ENCODE data around the gene F7.

The F7 gene

GRCh38 chr13:113157206-113157928 is 51.8 kb downstream of the F7 start:
- Histone ChIP-seq H3K4me2 (ENCODE audit: low read length) (no peak overlapping the region), H2AFZ (ENCODE audit: low read depth, low read length) (no peak overlapping the region), H3K4me1 (ENCODE audit: low read length) (peaks cover 10% of the 10 kb centered on the region), H3K9me3 (ENCODE audit: insufficient read depth, low read length) (0 out of 2 replicates have a peak, but pooled peaks cover 11% of the 10 kb centered on the region), H3K27me3 (ENCODE audit: low read depth, low read length) (peaks cover 15% of the 10 kb centered on the region), H3K4me3 (ENCODE audit: low read length) (no peak overlapping the region), H3K79me2 (ENCODE audit: low read length) (no peaks in the 10 kb centered on the region), H3K9ac (ENCODE audit: low read length) (no peak overlapping the region), H3K27ac (ENCODE audit: low read length) (no peak overlapping the region), H3K36me3 (replicated peaks; ENCODE audit: low read depth, low read length) (no peaks in the 10 kb centered on the region), H4K20me1 (ENCODE audit: insufficient read depth, low read length) (no peaks in the 10 kb centered on the region)
- TF ChIP-seq EZH2phosphoT487 (IDR thresholded peaks at IDR 0.05; ENCODE audit: low read depth) (no peak), CTCF (IDR thresholded peaks at IDR 0.05; ENCODE audit: low read depth, low read length) (no peak)

GRCh38 chr13:113157929-113158747 is 52.5 kb downstream of the F7 start, which contains the start of gene PROZ:
TSS of gene PROZ (plus strand) at chr13:113158648. CDS start at chr13:113158661, 13 bp downstream.
- Histone ChIP-seq H3K36me3 (replicated peaks; ENCODE audit: low read depth, low read length) (no peaks in the 10 kb centered on the region), H3K27ac (ENCODE audit: low read length) (no peak within 1 kb of the TSS), H2AFZ (ENCODE audit: low read depth, low read length) (no peak within 1 kb of the TSS), H3K4me3 (ENCODE audit: low read length) (no peak within 1 kb of the TSS), H3K9ac (ENCODE audit: low read length) (no peak within 1 kb of the TSS), H3K4me1 (ENCODE audit: low read length) (peaks cover 15% of the 10 kb centered on the region), H3K4me2 (ENCODE audit: low read length) (no peak within 1 kb of the TSS), H4K20me1 (ENCODE audit: insufficient read depth, low read length) (no peaks in the 10 kb centered on the region), H3K27me3 (ENCODE audit: low read depth, low read length) (peaks cover 15% of the 10 kb centered on the region), H3K79me2 (ENCODE audit: low read length) (no peaks in the 10 kb centered on the region), H3K9me3 (ENCODE audit: insufficient read depth, low read length) (0 out of 2 replicates have a peak, but pooled peaks cover 11% of the 10 kb centered on the region)
- TF ChIP-seq EZH2phosphoT487 (IDR thresholded peaks at IDR 0.05; ENCODE audit: low read depth): no peak
- no peak for TF ChIP-seq CTCF (IDR thresholded peaks at IDR 0.05; ENCODE audit: low read depth, low read length)

- 0 out of 2 replicates have a peak, but pooled peaks cover 11% of the 10 kb centered on the region for H3K9me3 ChIP-seq (ENCODE audit: insufficient read depth, low read length)
- no peak overlapping the region for H3K27ac ChIP-seq (ENCODE audit: low read length)
Observed at GRCh38 chr13:113158946-113159345, 53.4 kb downstream of the F7 start.

More at GRCh38 chr13:113158946-113159345, 53.4 kb downstream of the F7 start:
- H4K20me1 ChIP-seq (ENCODE audit: insufficient read depth, low read length): no peaks in the 10 kb centered on the region
- no peak for TF ChIP-seq CTCF (IDR thresholded peaks at IDR 0.05; ENCODE audit: low read depth, low read length)
- no peak for TF ChIP-seq EZH2phosphoT487 (IDR thresholded peaks at IDR 0.05; ENCODE audit: low read depth)
- H3K79me2 ChIP-seq (ENCODE audit: low read length): no peaks in the 10 kb centered on the region
- H3K4me2 ChIP-seq (ENCODE audit: low read length): no peak overlapping the region
- H3K9ac ChIP-seq (ENCODE audit: low read length): no peak overlapping the region
- H2AFZ ChIP-seq (ENCODE audit: low read depth, low read length): no peak overlapping the region
- H3K4me3 ChIP-seq (ENCODE audit: low read length): no peak overlapping the region
- no peaks in the 10 kb centered on the region for H3K36me3 ChIP-seq (replicated peaks; ENCODE audit: low read depth, low read length)
- peaks cover 15% of the 10 kb centered on the region for H3K27me3 ChIP-seq (ENCODE audit: low read depth, low read length)
- peaks cover 13% of the 10 kb centered on the region for H3K4me1 ChIP-seq (ENCODE audit: low read length)
